ENCODE data around the gene SMOC2. TPM values are rescaled to one million over a fixed set of nuclear protein-coding genes. Genes with fewer than 3 reads are reported as not detected.

The SMOC2 gene
- polyA plus RNA-seq, 1 of the 3 experiments (the other 2 are of a cell fraction) = not detected

DNA sequence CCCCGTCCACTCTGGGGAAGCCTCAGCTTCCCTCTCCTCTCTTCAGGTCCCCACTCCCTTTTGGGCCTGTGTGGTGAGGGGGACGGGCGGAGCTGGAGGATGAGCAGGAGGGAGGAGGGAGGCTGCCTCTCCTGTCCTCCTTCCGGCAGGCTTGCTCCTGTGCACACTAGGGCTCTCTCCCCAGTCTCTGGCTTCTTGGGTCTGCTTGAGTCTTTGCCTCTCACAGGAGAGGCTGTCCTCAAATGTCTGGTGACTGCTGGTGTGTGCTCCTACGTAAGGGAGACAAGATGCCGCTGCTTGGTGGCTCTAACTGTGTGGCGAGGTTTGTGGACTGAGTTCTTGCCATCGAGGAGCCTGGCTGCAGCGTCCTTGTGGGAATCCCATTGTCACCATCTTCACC, 8.8 kb upstream of the SMOC2 start:
- Histone ChIP-seq H3F3A (replicated peaks; ENCODE audit: insufficient read depth) (no peaks in the 10 kb centered on the region), H3K4me2 (no peak overlapping the region), H3K9ac (no peak overlapping the region), H3K36me3 (replicated peaks in 1 of 2; ENCODE audit: control insufficient read depth in 1 of 2, insufficient read depth in 2 of 2, low read length in 1 of 2) (no peaks in the 10 kb centered on the region), H4K20me1 (ENCODE audit: insufficient read depth) (no peaks in the 10 kb centered on the region), H3K9me3 (no peaks in the 10 kb centered on the region), H3K4me1 (ENCODE audit: control insufficient read depth in 1 of 2, insufficient read depth in 2 of 2, low read depth in 1 of 2, low read length in 1 of 2) (peaks cover 0 to 6% of the 10 kb centered on the region in 2 experiments; a peak in 1 of 4 replicates), H2AFZ (ENCODE audit: low read depth) (no peak overlapping the region), H3K27me3 (ENCODE audit: insufficient read depth) (no peaks in the 10 kb centered on the region), H3K9me2 (no peaks in the 10 kb centered on the region), H3K4me3 (ENCODE audit: low read depth in 2 of 2, low read length in 1 of 2) (no peak overlapping the region), H3K79me2 (ENCODE audit: insufficient read depth) (no peaks in the 10 kb centered on the region), H3K27ac (ENCODE audit: low read depth in 2 of 2, low read length in 1 of 2) (no peak overlapping the region)
- WGBS (ENCODE audit: low lambda C conversion rate) = 45% methylated on average over 7 of the region's 9 CpGs
- ChIA-PET POLR2A (no interaction called here), CTCF (interaction anchor here (1.0 kb wide), 1 partner anchor 278 kb away, joined by 3 read pairs; no protein-coding TSS in a partner anchor)
- no peak for TF ChIP-seq EP300 (IDR thresholded peaks at IDR 0.05; ENCODE audit: borderline replicate concordance in 1 of 2, low read depth in 1 of 2, low read length in 1 of 2)
- no peak for DNase-seq

GRCh38 chr6:168433898-168434297, 7.1 kb upstream of the SMOC2 start:
- DNase-seq = no peak
- Histone ChIP-seq H3F3A (replicated peaks; ENCODE audit: insufficient read depth) (no peaks in the 10 kb centered on the region), H3K4me2 (no peak overlapping the region), H3K79me2 (ENCODE audit: insufficient read depth) (no peaks in the 10 kb centered on the region), H3K27me3 (ENCODE audit: insufficient read depth) (no peaks in the 10 kb centered on the region), H3K36me3 (replicated peaks in 1 of 2; ENCODE audit: control insufficient read depth in 1 of 2, insufficient read depth in 2 of 2, low read length in 1 of 2) (no peaks in the 10 kb centered on the region), H3K9me3 (no peaks in the 10 kb centered on the region), H4K20me1 (ENCODE audit: insufficient read depth) (no peaks in the 10 kb centered on the region), H2AFZ (ENCODE audit: low read depth) (no peak overlapping the region), H3K9ac (no peak overlapping the region), H3K9me2 (no peaks in the 10 kb centered on the region), H3K4me3 (ENCODE audit: low read depth in 2 of 2, low read length in 1 of 2) (no peak overlapping the region), H3K27ac (ENCODE audit: low read depth in 2 of 2, low read length in 1 of 2) (no peak overlapping the region), H3K4me1 (ENCODE audit: control insufficient read depth in 1 of 2, insufficient read depth in 2 of 2, low read depth in 1 of 2, low read length in 1 of 2) (no peaks in the 10 kb centered on the region)
- TF ChIP-seq EZH2phosphoT487 (IDR thresholded peaks at IDR 0.05; ENCODE audit: borderline replicate concordance, low read depth) = no peak
- TF ChIP-seq SMC3 (IDR thresholded peaks at IDR 0.05; ENCODE audit: low read depth, low read length) = no peak
- no peak for TF ChIP-seq POLR2AphosphoS5 (IDR thresholded peaks at IDR 0.05; ENCODE audit: low read depth, low read length)
- no peak for TF ChIP-seq ZBTB33 (IDR thresholded peaks at IDR 0.05; ENCODE audit: borderline replicate concordance, low read depth)
- TF ChIP-seq TAF1 (IDR thresholded peaks at IDR 0.05; ENCODE audit: borderline replicate concordance, low read depth, low read length) = no peak
- no peak for TF ChIP-seq TEAD4 (IDR thresholded peaks at IDR 0.05; ENCODE audit: borderline replicate concordance, insufficient read depth)
- TF ChIP-seq TCF12 (IDR thresholded peaks at IDR 0.05) = no peak
- TF ChIP-seq MXI1 (IDR thresholded peaks at IDR 0.05; ENCODE audit: low read depth, low read length) = no peak
- TF ChIP-seq, protein P1, sequence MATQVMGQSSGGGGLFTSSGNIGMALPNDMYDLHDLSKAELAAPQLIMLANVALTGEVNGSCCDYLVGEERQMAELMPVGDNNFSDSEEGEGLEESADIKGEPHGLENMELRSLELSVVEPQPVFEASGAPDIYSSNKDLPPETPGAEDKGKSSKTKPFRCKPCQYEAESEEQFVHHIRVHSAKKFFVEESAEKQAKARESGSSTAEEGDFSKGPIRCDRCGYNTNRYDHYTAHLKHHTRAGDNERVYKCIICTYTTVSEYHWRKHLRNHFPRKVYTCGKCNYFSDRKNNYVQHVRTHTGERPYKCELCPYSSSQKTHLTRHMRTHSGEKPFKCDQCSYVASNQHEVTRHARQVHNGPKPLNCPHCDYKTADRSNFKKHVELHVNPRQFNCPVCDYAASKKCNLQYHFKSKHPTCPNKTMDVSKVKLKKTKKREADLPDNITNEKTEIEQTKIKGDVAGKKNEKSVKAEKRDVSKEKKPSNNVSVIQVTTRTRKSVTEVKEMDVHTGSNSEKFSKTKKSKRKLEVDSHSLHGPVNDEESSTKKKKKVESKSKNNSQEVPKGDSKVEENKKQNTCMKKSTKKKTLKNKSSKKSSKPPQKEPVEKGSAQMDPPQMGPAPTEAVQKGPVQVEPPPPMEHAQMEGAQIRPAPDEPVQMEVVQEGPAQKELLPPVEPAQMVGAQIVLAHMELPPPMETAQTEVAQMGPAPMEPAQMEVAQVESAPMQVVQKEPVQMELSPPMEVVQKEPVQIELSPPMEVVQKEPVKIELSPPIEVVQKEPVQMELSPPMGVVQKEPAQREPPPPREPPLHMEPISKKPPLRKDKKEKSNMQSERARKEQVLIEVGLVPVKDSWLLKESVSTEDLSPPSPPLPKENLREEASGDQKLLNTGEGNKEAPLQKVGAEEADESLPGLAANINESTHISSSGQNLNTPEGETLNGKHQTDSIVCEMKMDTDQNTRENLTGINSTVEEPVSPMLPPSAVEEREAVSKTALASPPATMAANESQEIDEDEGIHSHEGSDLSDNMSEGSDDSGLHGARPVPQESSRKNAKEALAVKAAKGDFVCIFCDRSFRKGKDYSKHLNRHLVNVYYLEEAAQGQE (IDR thresholded peaks at IDR 0.05; ENCODE audit: low read depth, low read length) = no peak
- no peak for TF ChIP-seq NRF1 (IDR thresholded peaks at IDR 0.05; ENCODE audit: low read depth, low read length)
- TF ChIP-seq NFIC (IDR thresholded peaks at IDR 0.05; ENCODE audit: borderline replicate concordance) = no peak
- no peak for TF ChIP-seq USF2 (IDR thresholded peaks at IDR 0.05; ENCODE audit: borderline replicate concordance, low read depth, low read length)
- TF ChIP-seq JUND (IDR thresholded peaks at IDR 0.05) = no peak
- TF ChIP-seq MAX (IDR thresholded peaks at IDR 0.05; ENCODE audit: low read depth) = no peak
- no peak for TF ChIP-seq EP300 (IDR thresholded peaks at IDR 0.05; ENCODE audit: borderline replicate concordance in 1 of 2, low read depth in 1 of 2, low read length in 1 of 2)
- CTCF ChIA-PET = interaction anchor here (1.0 kb wide), 1 partner anchor 78 kb away, joined by 3 read pairs; no protein-coding TSS in a partner anchor
- 37% methylated on average over 6 of the region's 8 CpGs for WGBS (ENCODE audit: low lambda C conversion rate)
- POLR2A ChIA-PET = no interaction called here
